ENCODE results near the gene KCNH1.

Gene KCNH1

DNA sequence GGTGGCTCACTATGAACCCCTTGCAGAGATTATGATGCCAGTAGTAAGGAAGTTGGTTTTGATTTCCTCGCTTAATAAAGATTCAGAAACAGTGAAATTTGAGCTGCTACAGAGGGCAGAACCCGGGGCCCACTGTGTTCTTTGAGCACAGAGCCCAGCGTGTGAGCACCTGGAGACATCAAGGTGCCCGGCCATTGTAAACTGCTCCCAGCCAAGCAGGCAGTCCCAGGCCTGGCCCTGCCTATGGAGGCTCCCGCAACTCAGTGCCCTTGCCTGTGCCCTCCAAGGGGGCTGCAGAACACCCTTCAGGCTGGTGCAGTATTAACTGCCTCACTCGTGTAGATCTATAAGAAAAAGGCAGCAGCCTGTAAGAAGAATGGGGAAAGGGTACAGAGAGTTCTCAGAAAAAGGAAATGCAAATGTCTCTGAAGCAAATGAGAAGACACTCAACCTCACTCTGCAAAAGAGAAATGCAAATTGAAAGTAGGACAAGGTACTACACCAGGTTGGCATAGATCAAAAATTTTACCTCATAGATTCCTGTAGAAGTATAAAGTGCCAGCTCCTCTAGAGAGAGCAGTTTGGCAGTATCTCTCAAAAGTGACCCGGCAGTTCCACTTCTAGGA is 481.5 kb downstream of the KCNH1 start:
- TF ChIP-seq ZFX (IDR thresholded peaks at IDR 0.05) = no peak
- TF ChIP-seq, protein P1, sequence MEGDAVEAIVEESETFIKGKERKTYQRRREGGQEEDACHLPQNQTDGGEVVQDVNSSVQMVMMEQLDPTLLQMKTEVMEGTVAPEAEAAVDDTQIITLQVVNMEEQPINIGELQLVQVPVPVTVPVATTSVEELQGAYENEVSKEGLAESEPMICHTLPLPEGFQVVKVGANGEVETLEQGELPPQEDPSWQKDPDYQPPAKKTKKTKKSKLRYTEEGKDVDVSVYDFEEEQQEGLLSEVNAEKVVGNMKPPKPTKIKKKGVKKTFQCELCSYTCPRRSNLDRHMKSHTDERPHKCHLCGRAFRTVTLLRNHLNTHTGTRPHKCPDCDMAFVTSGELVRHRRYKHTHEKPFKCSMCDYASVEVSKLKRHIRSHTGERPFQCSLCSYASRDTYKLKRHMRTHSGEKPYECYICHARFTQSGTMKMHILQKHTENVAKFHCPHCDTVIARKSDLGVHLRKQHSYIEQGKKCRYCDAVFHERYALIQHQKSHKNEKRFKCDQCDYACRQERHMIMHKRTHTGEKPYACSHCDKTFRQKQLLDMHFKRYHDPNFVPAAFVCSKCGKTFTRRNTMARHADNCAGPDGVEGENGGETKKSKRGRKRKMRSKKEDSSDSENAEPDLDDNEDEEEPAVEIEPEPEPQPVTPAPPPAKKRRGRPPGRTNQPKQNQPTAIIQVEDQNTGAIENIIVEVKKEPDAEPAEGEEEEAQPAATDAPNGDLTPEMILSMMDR (conservative IDR thresholded peaks at IDR 0.05) = no peak
- H3K27ac ChIP-seq = no peak overlapping the region

DNA sequence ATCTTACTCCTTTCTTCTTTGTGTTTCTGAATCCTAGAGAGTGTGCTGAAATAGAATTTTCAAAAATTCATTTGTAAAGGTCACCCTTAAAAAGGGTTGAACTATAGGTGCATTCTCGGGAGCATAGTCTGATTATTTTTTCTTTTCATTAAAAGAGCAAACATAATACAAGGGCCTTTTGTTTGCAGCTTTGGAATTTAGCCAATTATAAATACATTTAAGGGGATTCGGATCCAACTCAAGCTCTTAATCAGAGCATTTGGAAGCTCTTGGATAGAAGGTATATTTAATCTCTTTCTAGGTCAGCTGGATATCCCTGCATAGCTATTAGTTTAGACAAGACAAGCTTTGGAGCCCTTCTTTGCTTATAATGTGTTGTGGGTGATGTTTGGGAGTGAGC is 483.5 kb downstream of the KCNH1 start:
- H3K27ac ChIP-seq = no peak overlapping the region
- TF ChIP-seq, protein P1 (conservative IDR thresholded peaks at IDR 0.05) = no peak
- TF ChIP-seq ZFX (IDR thresholded peaks at IDR 0.05) = no peak

DNA sequence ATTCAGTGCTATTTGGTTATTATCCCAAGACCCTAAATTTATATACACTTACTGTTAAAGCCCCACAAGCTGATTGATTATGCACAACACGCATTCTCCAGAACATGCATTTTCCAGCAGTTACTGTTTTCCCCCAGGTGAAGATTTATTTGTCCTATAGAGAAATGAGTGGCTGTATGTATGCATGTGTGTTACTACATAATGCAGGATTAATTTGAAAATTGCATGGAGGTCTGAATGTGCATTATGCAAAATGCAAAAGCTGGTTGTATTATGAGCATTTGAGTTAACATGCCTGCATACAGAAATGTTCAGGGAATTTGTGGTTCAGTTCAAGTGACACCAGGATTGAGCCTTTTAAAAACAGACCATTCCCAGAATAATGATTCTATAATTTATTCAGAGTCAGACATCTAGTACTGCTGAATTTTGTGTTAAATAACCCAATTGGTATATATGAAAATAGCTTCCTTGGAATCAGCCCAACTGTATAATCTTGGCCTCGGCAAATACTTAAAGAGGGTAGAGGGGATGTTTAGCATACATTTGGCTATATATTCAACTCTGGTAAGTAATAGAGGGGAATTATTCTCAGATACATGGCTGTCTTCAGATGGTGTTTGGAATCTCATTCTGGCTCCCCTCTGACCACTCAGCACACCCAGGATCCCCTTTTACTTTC is 485.2 kb downstream of the KCNH1 start:
- TF ChIP-seq, protein P1 (conservative IDR thresholded peaks at IDR 0.05) = no peak
- TF ChIP-seq ZFX (IDR thresholded peaks at IDR 0.05) = no peak
- no peak overlapping the region for H3K27ac ChIP-seq

DNA sequence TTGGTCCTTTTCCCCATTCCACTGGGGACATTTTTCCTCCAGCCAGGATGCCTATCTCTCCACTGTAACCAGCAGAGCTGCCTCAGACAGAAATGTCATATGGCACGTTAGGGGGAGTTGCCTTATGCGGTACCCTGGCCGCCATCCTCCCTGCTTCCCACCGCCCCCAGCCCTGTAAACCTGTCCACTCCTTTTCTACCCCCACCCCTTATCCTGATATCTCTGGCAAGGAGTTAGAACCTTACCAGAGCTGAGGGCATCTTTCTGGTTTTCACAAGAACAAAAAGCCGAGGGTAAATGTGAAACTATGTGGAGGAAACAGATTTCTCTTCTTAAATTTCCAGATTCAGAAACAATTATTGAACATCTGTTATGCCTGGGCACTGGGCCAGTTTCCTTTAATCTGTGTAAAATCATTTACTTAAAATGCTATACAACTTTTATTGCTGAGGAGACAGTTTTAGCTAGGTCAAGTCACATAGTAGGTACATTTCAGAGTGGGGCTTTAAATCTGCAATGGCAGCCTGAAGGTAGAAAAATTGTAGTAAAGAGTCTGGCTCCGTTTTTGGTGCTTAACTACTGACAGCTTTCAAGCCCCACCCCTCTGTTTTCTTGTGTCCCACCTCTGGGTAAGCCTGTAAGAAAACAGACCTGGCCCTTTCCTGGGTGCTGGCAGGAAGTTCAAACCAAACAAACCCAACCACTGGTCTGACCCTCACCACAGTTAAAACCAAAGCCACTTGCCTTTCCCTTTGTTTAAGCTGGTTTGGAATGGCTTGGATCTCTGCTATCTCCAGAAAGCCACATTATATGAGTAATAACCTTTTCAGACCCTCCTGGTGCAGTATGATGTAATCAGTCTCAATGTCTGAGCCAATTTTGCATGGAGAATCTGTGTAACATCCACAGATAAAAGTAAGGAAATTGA is 486.3 kb downstream of the KCNH1 start:
- no peak for TF ChIP-seq ZFX (IDR thresholded peaks at IDR 0.05)
- TF ChIP-seq, protein P1 (conservative IDR thresholded peaks at IDR 0.05) = no peak
- H3K27ac ChIP-seq = no peak overlapping the region

DNA sequence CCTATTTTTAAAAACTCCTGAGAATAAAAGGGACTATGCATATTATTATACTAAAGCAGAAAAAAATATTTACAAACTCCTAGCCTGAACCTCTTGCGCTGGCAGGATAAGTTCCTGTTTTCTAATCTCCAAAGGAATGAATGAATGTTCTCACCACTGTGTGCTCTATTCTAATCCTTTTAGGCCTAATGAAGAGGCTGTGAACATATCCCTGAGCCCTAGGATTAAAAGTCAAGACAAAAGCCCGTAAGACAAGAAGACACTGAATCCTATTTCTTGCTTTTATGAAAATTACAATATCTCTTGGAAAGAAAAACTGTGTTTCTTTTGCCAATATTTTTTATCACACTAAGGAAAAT is 487.7 kb downstream of the KCNH1 start:
- no peak for TF ChIP-seq ZFX (IDR thresholded peaks at IDR 0.05)
- TF ChIP-seq, protein P1 (conservative IDR thresholded peaks at IDR 0.05) = no peak
- no peak overlapping the region for H3K27ac ChIP-seq

DNA sequence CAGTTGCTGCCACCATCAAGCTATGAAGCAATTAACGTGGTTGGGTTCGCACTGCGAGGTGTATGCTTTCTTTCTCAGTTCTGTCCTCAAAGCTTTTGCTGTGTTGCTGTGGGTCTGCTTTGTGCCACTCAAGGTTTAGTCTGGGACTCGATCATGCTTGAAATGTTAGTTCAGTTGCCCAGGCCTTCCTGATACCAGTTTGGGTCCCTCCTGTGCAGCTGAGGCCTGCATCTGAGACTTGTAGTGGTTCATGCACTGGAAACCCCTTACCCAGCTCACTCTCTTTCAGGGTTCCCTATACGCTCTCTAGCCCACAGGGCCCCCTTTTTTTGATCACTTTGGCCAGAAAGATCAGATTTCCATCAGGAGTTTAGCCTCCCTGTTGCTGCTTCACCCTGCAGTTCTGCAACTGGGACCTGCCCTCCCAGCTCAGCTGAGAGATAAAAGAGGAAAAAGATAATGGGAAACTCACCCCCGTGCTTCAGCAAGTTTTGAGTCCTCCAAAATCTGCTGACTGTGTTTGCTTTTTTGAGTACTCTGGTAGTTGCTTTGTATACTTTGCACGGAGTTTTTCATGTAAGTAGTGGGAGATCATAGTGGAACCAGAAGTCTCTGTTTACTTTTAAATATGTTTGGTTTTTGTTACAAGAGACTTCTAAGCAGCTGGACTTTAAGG is 488.2 kb downstream of the KCNH1 start:
- no peak overlapping the region for H3K27ac ChIP-seq
- no peak for TF ChIP-seq ZFX (IDR thresholded peaks at IDR 0.05)
- TF ChIP-seq, protein P1 (conservative IDR thresholded peaks at IDR 0.05) = no peak
